ENCODE data around the gene ALK.

Gene ALK

DNA sequence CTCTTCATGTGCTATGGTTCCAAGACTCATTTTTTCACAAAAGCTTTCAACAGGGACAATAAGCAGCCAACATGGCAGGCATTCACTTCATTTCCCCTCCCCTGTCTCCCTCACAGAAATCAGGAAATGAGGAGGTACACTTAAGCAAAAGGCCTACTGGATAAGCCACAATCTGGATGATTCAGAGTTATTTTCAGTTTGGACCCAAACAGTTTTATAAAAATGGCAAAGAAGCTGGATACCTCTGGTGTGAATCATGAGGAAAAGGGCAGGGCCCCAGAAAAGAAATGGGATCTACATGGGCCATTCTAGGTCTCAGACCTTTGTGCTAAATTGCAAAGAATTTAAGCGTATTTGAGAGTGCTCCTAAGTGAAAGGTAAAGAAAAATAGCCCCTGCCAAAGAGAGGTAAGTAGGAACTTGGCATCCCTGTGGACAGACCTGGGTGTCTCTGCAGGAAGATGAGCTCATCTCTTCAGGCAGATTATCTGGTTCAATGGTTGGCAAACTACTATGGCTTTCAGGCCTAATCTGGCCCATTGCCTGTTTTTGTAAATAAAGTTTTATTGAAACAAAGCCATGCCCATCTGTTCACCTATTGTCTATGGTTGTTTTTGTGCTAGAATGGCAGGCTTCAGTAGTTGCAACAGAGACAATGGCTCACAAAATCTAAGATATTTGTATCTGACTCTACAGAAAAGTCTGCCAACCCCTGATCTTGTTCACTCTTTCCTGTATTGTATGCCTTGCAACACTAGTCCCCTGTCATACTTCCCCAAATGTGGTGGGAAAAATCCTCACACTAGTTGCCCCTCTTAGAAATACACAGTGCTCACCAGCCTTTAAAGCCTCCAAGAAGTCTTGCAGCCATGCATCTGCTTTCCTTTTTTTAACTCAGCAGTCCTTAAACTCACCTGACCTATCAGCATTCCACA, 315.0 kb downstream of the ALK start:
- DNase-seq: no peak

DNA sequence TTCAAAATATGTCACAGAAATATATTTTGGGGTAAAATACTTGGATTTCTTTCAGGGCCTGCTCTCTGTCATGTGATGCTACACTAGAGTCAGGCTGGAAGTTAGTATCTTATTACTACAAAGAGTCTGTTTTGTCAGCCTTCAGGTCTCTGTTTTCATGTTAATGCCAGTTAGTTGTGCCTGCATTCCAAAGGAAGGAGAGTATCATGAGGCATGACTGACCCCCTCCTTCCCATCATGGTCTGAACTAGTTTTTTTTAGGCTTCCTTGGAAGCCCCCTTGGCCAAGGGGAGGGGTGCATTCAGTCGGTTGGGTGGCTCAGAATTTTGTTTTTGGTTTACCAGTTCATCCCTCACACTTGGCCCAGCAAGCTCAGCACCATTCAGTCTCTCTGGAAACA, 318.0 kb downstream of the ALK start:
- DNase-seq: no peak

DNA sequence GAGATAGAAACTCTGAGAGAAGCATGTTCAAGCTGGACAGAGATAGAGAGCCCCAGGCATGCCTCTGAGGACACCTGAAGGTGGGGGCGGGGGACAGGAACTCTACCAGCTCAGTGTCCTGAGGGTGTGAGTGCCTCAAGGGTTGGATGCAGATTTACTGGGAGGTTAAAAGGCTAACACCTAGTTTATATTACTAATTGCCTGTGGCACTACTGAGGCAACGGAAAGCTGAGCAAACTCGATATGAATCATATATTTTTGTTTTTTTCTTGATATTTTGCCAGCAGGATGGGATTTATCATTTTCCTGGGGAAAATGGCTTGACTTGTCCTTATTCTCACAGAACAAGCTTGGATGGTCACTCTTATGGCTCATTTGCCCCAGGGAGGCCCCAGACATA, 319.5 kb downstream of the ALK start:
- DNase-seq: no peak

DNA sequence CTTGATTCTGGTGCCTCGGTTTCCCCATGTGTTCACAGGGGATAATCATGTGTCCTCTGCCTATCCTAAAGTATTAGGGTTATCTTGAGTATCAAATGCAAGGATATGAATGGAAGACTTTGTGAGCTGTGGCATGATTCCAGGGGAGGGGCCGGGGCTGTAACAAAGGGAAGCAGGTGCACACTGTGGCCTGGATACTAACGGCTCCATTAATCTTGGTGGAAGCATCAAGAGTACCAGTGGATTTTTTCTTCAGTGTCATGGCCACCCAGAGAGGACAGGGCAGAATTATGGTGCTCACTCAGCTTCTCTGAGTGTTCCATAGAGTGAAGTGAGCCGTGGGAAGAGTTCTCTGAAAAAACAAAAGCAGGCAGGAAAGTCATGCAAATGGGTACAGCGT, 320.1 kb downstream of the ALK start:
- no peak for DNase-seq

DNA sequence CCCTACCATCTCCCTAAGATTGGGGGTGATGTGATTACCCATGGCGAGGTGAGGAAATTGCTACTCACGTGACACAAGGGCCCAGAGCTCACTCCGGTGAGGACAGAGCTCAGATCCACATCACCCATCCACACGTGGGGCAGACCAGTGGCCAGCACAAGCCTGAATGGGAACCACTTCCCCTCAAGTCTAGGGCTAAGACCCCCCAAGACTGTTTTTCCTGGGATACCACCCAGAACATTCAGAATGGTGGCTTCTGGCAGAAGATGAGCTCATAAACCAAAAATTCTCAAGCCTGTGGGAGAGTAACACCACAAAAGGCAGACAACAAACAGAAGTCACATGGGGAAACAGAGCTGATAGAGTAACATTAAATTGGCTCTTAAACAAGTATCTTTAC, 321.4 kb downstream of the ALK start:
- DNase-seq: no peak

DNA sequence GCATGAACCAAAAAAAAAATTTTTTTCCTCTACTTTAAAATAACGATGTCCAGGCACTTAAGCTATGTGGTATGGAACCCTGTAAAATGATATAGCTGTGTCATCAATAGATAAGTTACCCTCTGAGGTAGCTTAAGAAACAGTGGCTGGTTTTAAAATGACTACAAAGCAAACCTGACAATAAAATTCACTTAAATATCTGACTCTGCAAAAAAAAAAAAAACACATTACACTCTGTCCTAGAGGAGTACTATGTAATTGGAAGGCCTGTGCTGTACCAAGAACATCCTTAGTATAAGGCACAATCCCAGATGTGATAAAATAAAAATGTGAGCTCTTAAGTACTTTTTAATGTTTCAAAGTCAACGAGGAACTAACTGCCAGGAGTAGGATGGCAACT, 322.4 kb downstream of the ALK start:
- no peak for DNase-seq

DNA sequence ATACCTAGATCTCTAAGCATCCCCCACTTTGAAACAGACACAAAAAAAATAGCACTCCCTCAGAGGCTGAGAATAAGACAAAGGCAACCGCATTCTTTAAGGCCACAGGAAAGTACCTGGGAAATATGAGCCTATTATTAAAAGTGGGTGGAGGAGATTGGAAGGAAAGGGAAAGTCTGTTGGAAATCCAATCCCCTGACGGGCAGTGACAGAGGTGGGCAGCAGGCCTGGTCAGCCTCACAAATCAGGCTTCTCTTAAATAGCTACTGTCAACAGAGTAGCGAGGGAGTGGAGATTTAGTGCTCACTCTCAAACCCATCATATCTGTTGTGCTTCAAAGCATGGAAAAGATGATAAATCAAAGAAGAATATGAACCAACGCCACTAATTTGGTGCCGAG, 324.4 kb downstream of the ALK start:
- DNase-seq: no peak

DNA sequence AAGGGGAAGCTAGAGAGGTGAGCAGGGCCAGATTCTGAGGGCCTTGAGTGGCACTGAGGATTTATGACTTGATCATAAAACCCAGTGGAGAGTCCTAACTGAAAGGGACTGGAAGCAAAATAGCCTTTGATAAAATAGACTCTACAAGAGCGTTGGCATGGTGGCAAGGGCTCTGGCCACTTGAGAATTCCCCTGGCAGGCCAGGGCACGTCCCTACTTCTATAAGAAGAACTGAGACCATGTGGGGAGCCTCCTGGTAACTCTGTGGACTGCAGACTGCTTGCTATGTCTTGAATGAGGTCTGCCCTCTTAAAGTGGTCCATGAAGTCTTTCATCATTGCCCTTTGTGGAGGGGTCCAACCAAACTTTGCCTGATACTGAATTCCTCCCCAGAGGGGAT, 324.8 kb downstream of the ALK start:
- DNase-seq: no peak

DNA sequence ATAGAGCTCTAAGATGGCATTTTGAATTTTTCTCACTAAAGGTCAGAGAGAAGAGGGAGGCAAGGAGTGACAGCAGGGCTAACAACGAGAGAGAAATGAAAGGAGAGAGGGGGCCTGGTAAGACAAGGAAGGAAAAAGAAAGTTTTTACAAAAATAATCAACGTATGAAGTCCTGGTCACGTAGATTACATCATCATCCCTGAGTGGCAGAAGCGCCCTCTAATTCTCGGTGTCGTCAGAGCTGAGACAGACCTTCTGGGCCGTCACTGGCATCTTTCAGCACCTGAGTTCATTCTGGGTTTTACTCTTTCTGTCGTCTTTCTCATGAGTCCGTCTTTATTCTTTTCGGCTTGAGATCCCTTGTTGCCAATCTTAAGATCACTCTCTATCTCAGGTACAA, 329.8 kb downstream of the ALK start:
- no peak for DNase-seq

DNA sequence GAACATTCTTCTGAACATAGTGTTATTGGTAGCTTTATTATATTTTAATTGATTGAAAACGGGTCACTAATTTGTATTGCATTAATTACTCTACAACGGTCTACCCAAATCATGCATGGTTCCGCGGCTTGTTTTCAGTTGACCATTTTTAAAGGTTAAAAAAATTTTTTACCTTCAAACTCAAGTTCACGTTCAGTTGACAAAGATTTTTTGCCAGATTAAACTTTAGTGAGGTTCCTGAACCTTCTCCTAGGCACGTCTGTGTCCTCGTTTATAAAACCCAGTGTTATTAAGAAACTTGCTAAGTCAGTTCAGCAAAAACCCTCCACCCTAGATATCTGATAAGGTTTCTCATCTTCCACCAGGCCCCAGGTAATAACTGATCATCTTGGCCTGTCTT, 331.2 kb downstream of the ALK start:
- DNase-seq: no peak

DNA sequence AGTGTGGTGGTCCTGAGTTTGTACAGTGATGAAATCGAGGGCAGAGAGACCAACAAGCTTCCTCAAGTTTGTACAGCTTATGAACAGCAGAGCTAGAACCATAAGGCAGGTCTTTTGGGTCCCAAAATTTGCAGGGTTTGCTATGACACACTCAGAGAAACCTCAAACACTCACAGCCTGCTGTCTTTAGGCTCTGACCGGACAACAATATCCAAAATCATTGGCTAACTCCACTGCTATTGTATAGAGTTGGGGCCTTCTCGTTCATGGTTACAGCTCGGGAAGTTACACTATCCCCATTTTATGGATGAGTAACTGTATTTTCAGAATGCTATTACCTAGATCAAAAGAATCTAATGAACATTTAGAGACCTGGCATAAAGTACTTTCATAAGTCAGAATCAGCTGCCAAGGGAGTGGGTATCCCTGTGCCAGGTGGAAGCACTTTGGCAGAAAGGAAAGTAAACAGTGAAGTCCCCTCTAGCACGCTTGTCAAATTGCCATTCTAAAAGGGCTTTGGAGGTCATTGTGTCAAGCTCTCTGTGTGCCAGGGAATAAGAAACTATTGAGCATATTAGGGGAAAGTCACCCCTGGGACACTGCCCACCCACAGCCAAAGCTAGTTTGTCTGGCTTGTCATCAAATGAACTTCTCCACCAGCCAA, 331.8 kb downstream of the ALK start:
- no peak for DNase-seq

DNA sequence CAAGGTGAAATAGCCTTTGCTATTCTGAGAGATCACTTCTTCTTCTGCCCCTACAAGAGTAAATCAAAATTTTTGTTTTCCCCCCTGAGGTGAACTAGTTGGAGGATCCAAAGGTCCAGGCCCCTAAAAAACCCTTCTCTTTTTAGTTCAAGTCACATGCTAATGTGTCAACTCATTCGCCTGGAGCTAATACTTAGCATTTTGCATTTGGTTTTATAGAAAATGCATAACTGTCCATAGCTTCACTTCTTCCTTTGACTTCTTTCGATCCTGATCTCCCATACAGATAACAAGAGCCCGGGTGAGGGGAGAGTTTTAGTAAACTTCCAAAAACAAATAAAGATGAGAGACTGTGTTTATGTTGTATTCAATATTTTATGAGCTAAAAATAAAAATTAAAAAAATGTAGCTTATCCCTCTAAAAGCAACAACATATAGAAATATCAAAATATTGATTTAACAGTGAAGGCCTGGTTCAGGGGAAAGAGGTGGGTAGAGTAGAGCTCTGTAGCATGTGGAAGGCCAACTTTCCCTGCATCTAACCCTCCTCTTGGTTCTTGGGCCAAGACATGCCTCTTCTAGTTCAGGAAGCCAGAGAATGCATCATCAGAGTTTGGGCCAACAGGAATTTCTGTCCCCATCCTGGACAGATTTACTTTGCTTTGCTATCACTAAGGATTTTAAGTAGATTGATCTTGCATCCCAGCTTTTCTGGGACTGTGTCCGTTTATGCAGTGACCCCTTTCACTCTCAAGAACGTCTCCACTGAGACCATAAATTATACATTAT, 333.8 kb downstream of the ALK start:
- DNase-seq: no peak

DNA sequence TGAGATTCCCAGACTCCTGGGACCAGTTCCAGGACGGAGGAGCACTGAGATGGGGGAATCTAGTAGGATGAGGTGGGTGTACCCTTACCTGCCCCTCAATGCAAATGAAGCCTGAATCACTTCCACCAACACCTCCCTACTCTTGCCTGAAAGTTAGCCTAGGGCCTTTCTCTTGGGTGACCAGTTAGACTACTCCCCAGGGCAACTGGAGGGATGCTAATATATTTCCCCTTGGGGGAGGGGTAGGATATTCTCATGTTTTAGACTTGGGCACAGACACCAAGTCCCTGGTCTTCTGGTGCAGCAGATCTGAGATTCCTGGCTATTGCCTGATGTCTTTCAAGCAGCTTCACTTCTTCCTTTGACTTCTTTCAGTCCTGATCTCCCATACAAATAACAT, 334.5 kb downstream of the ALK start:
- no peak for DNase-seq

DNA sequence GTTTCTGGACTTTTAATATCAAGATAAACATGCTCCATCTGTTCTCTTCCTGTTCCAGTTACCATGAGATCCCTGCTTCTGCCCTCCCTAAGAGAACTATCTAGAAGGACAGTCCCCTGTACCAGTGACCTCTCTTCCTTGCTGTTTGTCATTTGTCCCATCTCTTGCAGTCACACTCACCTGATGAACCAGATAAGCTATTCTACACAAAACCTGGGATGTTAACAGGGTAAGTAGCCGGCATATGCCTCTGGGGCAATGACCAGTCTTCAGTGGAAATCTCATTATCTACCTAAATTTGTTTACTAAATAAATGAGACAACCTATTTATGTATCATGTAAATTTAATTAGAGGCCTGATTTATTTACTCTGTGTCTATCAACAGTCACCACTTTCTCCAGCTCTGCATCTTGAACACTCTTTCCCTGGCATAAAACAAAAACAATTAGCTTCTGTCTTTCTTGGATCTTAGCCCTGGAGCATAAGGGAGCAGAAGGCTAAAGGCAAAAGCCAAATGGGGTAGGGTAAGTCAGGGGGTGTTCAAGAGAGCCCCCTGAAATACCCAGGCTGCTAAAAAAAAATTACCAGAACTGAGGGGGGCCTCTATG, 337.7 kb downstream of the ALK start:
- no peak for DNase-seq

DNA sequence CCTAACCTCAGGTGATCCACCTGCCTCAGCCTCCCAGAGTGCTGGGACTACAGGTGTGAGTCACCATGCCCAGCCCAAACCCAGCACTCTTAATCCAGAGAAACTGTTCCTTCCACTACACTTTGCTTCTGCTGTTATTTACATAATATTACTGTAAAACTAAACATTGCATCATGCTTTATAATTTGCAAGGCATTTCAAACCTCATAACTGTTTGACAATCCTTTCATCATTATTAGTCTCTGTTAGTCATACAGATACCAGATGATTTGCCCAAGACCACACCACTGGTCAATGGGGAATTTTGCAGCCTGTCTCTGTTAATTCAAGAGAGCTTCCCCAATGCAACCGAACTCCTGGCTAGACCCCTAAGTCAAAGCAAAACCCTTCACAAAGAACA, 338.3 kb downstream of the ALK start:
- DNase-seq: no peak

DNA sequence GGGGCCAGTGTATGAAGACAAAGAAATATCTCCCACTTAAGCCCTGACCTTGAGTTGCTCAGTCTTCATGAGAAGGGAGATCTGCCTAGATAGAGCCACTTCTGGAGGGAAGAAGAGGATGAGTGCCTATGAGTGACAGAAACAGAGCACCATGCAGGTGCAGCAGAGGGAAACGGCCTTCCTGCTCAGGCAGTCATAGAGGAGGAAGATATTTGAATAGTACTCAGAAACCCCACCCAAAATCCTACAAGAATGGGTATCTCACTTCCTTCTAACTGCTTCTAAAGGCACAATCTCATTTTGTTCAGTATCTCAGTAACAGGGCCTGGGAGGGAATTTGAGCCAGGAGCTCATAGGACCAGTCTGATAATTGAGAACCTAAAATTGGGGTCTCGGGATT, 339.3 kb downstream of the ALK start:
- no peak for DNase-seq

DNA sequence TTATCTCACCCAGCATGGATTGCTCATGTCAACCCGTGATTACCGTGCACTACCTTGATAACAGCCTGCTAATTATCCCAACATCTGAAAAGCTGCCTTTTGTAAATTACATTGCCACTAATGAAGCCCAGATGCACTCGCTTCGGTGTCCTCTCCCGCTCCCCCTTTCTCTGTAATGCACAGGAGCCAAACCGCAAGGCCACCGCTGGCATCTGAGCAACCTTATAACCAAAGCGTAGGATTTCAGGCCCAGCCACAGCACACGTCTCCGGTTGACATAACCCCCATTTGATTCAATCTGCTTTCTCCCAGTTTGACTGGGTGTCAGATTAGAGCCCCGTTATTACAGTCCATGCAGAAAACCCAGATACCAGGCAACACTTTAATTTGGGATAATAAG, 341.2 kb downstream of the ALK start:
- no peak for DNase-seq

DNA sequence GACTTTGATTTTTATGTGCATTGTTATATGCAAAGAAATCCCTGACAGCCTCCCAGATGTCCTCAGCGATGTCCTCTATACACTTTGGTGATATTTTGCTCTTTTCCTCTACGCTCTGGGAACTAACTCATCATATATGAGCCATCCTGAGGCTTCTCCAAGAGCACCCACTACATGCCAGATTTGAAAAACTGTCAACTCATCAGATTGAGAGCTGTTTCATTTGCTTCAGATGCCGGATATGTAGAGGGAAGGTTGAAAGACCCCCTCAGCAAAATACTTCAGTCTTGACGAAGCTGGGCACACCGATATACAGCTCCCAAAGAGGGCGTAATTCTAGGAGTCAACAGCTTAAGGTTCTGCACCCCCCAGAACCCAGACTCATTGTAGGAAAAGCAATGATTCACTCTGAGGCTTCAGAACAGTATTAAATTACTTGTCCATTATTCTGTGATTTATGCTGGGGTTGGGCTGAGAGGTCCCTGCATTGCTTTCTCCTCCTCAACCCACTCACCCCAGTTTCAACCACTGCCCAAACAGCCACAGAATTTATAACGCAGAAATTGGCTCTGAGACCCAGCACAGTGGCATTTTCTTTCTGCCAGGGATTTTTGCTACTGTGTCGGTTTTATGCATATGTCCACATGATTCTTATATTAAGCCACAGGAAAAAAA, 341.8 kb downstream of the ALK start:
- no peak for DNase-seq

DNA sequence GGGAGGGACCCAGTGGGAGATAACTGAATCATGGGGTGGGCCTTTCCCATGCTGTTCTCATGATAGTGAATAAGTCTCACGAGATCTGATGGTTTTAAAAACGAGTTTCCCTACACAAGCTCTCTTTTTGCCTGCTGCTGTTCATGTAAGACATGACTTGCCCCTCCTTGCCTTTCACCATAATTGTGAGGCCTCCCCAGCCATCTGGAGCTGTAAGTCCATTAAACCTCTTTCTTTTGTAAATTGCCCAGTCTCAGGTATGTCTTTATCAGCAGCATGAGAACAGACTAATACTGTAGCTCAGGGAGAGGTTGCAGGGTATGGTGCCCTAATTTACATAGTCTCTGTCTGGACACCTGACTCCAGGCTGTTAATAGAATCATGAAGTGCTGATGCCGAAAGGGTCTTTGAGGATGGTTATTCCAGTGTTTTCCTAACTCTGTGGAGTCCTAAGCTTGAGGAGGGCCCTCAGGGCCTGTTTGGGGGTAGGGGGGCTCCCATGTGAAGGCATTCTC, 343.2 kb downstream of the ALK start:
- no peak for DNase-seq

DNA sequence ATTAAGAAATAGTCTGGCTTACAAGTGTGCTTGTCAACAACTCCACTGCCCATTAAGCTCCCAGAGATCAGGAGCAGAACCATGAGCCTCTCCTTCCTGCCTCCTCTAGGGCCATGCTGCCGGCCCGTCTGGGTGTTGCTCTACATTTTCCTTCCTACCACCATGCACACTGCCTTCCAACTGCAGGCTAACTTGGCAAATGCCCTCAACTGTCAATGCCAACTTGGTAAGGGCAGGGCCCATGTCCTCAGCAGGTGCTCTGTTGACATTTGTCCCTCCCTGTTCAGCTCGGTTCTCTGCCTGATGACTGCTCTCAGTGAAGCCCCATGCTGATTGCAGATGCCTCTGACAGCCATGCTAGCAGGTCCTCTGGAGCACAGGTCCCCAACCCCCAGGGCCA, 345.2 kb downstream of the ALK start:
- no peak for DNase-seq

DNA sequence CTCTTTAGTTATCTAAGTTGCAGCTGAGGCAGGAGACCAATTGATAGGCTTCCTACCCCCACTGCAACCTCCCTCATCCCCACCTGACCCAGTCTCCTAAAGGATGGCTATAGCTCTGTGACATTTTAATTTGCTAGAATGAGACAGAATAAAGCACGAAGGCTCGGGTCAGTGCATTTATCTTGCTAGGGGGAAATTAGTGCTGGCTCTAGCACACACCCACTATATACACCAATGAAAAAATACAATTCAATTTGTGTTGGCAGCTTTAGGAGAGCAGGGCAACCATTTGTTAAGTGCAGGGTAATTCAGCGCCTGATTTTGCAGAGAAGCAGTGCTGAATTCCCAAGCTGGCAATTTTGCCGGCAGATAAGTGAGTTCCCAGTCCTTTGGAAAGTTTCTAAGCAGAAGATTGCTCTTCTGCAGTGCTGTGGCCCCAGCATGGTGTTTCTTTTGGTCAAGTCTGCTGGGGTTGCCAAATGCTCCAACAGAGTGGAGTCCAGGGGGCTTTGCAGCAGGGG, 346.0 kb downstream of the ALK start:
- DNase-seq: no peak

DNA sequence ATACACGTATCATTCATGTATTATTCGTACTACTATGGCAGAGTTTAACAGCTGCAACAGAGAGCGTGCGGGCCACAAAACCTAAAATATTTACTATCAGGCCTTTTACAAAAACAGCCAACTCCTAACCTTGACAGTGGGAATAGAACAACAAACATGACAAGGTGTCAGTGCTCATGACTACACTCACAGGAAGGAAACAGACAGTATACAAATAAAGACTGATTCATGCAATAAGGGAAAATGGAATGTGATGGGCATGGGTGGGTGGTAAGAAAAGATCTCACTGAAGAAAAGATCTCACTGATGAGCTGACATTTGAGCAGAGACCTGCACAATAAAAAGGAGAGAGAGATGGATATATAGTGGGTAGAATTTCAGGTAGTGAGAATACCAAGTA, 347.8 kb downstream of the ALK start:
- DNase-seq: no peak

Data from midbrain (tissue), 1 donor.